Measurements from ENCODE around the gene SERINC2. TPM values are rescaled to one million over a fixed set of nuclear protein-coding genes. Genes with fewer than 3 reads are reported as not detected.

Gene SERINC2
- total RNA-seq, 1 experiment from 2014 or later: 67.7 TPM

DNA sequence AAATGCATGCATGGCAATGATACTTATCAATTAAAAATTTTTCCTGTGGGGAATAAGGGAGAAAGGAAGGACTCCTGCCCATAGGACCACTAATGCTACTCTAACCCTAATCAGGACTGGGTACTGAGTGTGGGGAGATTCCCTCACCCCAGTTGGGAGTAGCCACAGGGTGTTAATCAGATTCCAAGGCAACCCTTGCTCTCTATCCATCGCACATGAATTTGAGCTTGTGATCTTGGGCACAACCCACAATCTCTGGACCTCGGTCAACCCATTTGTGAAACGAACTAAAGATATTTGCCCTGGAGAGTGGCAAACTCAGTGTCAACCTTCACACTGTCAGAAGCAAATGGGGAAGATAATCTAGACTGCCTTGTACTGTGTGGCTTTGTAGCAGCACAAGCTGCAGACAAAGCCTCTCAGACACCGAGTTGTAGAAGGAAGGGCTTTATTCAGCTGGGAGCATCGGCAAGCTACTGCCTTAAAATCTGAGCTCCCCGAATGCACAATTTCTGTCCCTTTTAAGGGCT, 69.5 kb downstream of the SERINC2 start:
- DNase-seq: no peak
- intact Hi-C loops (cut with micrococcal nuclease; ENCODE audit: unreplicated experiment): loop anchor here (1.0 kb wide), 1 partner anchor 29 kb away; no protein-coding TSS in a partner anchor
- TF ChIP-seq, protein P1, sequence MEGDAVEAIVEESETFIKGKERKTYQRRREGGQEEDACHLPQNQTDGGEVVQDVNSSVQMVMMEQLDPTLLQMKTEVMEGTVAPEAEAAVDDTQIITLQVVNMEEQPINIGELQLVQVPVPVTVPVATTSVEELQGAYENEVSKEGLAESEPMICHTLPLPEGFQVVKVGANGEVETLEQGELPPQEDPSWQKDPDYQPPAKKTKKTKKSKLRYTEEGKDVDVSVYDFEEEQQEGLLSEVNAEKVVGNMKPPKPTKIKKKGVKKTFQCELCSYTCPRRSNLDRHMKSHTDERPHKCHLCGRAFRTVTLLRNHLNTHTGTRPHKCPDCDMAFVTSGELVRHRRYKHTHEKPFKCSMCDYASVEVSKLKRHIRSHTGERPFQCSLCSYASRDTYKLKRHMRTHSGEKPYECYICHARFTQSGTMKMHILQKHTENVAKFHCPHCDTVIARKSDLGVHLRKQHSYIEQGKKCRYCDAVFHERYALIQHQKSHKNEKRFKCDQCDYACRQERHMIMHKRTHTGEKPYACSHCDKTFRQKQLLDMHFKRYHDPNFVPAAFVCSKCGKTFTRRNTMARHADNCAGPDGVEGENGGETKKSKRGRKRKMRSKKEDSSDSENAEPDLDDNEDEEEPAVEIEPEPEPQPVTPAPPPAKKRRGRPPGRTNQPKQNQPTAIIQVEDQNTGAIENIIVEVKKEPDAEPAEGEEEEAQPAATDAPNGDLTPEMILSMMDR (IDR thresholded peaks at IDR 0.05; ENCODE audit: unreplicated experiment): no peak
- Mint-ChIP-seq H3K27ac (ENCODE audit: unreplicated experiment) (peak overlapping the region; percentile 88), H3K36me3 (ENCODE audit: insufficient read depth, unreplicated experiment) (peaks cover 12% of the 10 kb centered on the region), H3K9me3 (ENCODE audit: low read depth, unreplicated experiment) (peaks cover 3% of the 10 kb centered on the region), H3K27me3 (ENCODE audit: unreplicated experiment) (no peaks in the 10 kb centered on the region), H3K4me1 (ENCODE audit: low read depth, unreplicated experiment) (peaks cover 35% of the 10 kb centered on the region), H3K4me3 (ENCODE audit: low read depth, unreplicated experiment) (peak overlapping the region; percentile 55)
- no TSS peak for BruUV-seq (replicated peaks)
- CTCF ChIA-PET: interaction anchor here (0.6 to 0.8 kb wide), 2 partner anchors 19 to 299 kb away, joined by 3 to 4 read pairs; no protein-coding TSS in a partner anchor

DNA sequence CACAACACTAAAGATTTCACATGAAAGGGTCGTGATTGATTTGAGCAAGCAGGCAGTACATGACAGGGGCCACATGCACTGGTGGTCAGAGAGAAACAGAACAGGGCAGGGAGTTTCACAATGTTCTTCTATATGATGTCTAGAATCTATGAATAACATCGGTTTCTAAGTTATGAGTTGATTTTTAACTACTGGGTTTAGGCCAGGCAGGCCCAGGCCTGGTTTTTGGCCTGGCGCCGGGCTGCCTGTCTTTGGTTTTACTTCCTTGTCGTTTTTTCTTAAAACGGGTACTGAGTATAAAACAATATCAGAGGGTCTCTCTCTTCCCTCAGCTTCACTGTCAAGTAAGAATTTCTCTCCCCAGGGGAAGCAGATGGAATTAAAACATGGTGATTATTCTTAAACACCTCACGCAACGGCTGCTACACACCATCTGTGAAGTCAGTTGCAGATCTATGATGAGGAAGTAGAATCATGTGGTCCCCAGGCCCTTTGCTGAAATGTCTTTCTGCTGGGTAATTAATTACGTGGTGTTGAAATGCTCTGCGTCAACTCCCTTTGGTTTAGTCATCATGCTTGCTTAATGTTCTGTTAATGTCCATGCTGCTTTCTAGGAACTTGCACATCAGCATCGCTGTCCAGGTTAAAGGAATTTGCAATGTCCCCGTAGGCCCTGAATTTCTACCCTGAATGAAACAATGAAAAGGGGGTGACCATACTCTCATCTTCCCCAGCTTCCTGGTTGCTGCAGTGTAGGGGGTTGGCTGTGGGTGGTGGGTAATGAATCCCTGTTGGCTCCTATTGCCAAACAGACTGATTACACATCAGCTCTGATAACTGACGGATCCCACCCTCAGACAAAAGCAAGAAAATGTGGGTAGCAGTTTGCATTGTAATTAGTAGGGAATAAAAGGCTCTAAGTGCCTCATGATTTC, 70.3 kb downstream of the SERINC2 start:
- Mint-ChIP-seq H3K9me3 (ENCODE audit: low read depth, unreplicated experiment) (peaks cover 3% of the 10 kb centered on the region), H3K4me1 (ENCODE audit: low read depth, unreplicated experiment) (peaks cover 31% of the 10 kb centered on the region), H3K36me3 (ENCODE audit: insufficient read depth, unreplicated experiment) (peaks cover 12% of the 10 kb centered on the region), H3K4me3 (ENCODE audit: low read depth, unreplicated experiment) (peak overlapping the region; percentile 55), H3K27me3 (ENCODE audit: unreplicated experiment) (no peaks in the 10 kb centered on the region), H3K27ac (ENCODE audit: unreplicated experiment) (peak overlapping the region; percentile 88)
- intact Hi-C loops (cut with micrococcal nuclease; ENCODE audit: unreplicated experiment): loop anchor here (1.0 kb wide), 1 partner anchor 28 kb away; no protein-coding TSS in a partner anchor
- CTCF ChIA-PET: interaction anchor here (0.8 kb wide), 1 partner anchor 18 kb away, joined by 3 read pairs; no protein-coding TSS in a partner anchor
- TSS peak; percentile 82 for BruUV-seq (replicated peaks)
- DNase-seq: peak; percentile 71
- TF ChIP-seq, protein P1 (IDR thresholded peaks at IDR 0.05; ENCODE audit: unreplicated experiment): no peak

Other genes starting within 250 kb of the SERINC2 start
- gene NKAIN1, start 173.3 kb upstream of the SERINC2 start, total RNA-seq (2022): not detected in 2 replicates
- gene SNRNP40, start 116.4 kb upstream of the SERINC2 start, total RNA-seq (2022): 78.1 and 81.0 TPM in 2 replicates
- 26.6 and 28.5 TPM in 2 replicates for gene ZCCHC17, start 116.2 kb upstream of the SERINC2 start, total RNA-seq (2022)
- not detected in 2 replicates for gene FABP3, start 40.1 kb upstream of the SERINC2 start, total RNA-seq (2022)
- 388 and 430 TPM in 2 replicates for gene TINAGL1, start 163.3 kb downstream of the SERINC2 start, total RNA-seq (2022)
- gene HCRTR1, start 204.5 kb downstream of the SERINC2 start, total RNA-seq (2022): not detected in 2 replicates
- gene PEF1, start 231.7 kb downstream of the SERINC2 start, total RNA-seq (2022): 61.5 and 65.2 TPM in 2 replicates